H1 (cell line): Measurements from ENCODE around the gene SPCS1. TPM values are rescaled to one million over a fixed set of nuclear protein-coding genes. Genes with fewer than 3 reads are reported as not detected.

Experiments used
- CTCF ChIA-PET: fragments of 300-600 bp; sonication (Branson Sonifier 250); formaldehyde crosslinking; loops from one replicate; lab custom pipeline; 2021; ENCODE audit not compliant: partially characterized antibody; lab: Charles Lee
- POLR2A ChIA-PET: fragments of 300-600 bp; sonication (Branson Sonifier 250); formaldehyde crosslinking; loops from one replicate; lab custom pipeline; 2021; ENCODE audit warnings: inconsistent platforms; ENCODE audit not compliant: partially characterized antibody; lab: Charles Lee
- DNase-seq, 2 experiments: peaks; one replicate each; pipeline versions ENCODE4 v3.0.0 to v3.0.0-alpha.2; 2010 to 2022; ENCODE audit warnings: low spot score in 2 of 2, low read depth in 1 of 2, mixed read lengths in 1 of 2
- FAIRE-seq: peaks from 2 replicates; lab custom pipeline; 2011; peaks lifted over from hg19 to GRCh38; lab: Jason Lieb, UNC
- H2AFZ ChIP-seq: 2 replicates; pipeline ENCODE4 v1.8.1; 2012; ENCODE audit warnings: low read length, inconsistent platforms
- H2AK5ac ChIP-seq: 2 replicates; pipeline ENCODE4 v1.6.1; 2013; ENCODE audit warnings: low read depth, low read length
- H2BK120ac ChIP-seq: replicated peaks from 2 replicates; pipeline ENCODE3; 2013; ENCODE audit warnings: low read depth, low read length, inconsistent platforms
- H2BK12ac ChIP-seq: 2 replicates; pipeline ENCODE4 v1.6.1; 2013; ENCODE audit warnings: low read depth, low read length
- H2BK15ac ChIP-seq: 2 replicates; pipeline ENCODE4 v1.6.1; 2013; ENCODE audit warnings: low read length
- H2BK20ac ChIP-seq: 2 replicates; pipeline ENCODE4 v1.6.1; 2013; ENCODE audit warnings: low read length
- H2BK5ac ChIP-seq: 2 replicates; pipeline ENCODE4 v1.6.1; 2013; ENCODE audit warnings: low read depth, low read length
- H3K14ac ChIP-seq: 2 replicates; pipeline ENCODE4 v1.6.1; 2013; ENCODE audit warnings: inconsistent platforms; ENCODE audit not compliant: insufficient read length
- H3K18ac ChIP-seq: 2 replicates; pipeline ENCODE4 v1.6.1; 2013; ENCODE audit warnings: low read length; ENCODE audit errors: extremely low read depth
- H3K23ac ChIP-seq: 2 replicates; pipeline ENCODE4 v1.6.1; 2013; ENCODE audit warnings: inconsistent platforms; ENCODE audit not compliant: insufficient read length
- H3K23me2 ChIP-seq: 2 replicates; pipeline ENCODE4 v1.6.1; 2013; ENCODE audit warnings: low read depth, low read length
- H3K27ac ChIP-seq: 2 replicates; pipeline ENCODE4 v1.6.1; 2011; ENCODE audit warnings: low read depth, low read length, inconsistent platforms
- H3K27me3 ChIP-seq, 4 experiments: replicated peaks in 1 of 4; 1 replicate in 1 of 4; 2 replicates in 3 of 4; pipeline versions ENCODE4 v1.6.1 to v1.8.1; 2011 to 2013; ENCODE audit warnings: low read length in 3 of 4, mild to moderate bottlenecking in 3 of 4, inconsistent platforms in 2 of 4, mixed read lengths in 2 of 4, moderate library complexity in 1 of 4; ENCODE audit not compliant: control insufficient read depth in 3 of 4, insufficient read depth in 3 of 4; ENCODE audit errors: extremely low read depth in 1 of 4
- H3K36me3 ChIP-seq, 4 experiments: 2 replicates each; pipeline versions ENCODE4 v1.6.1 to v1.8.1; 2011 to 2013; ENCODE audit warnings: mild to moderate bottlenecking in 4 of 4, low read length in 3 of 4, moderate library complexity in 2 of 4, control low read depth in 1 of 4, inconsistent platforms in 1 of 4; ENCODE audit not compliant: insufficient read depth in 4 of 4, control insufficient read depth in 2 of 4
- H3K4ac ChIP-seq: replicated peaks from 2 replicates; pipeline ENCODE3; 2013; ENCODE audit warnings: low read length, low read depth, mixed read lengths, inconsistent platforms; ENCODE audit not compliant: insufficient read length
- H3K4me1 ChIP-seq, 4 experiments: replicated peaks in 1 of 4; 1 replicate in 1 of 4; 2 replicates in 3 of 4; pipeline versions ENCODE4 v1.6.1 to v1.8.1; 2011 to 2013; ENCODE audit warnings: low read length in 3 of 4, inconsistent platforms in 2 of 4, mixed read lengths in 1 of 4; ENCODE audit not compliant: insufficient read depth in 4 of 4, control insufficient read depth in 3 of 4
- H3K4me2 ChIP-seq, 2 experiments: 2 replicates each; pipeline versions ENCODE4 v1.6.1 to v1.8.1; 2011 to 2013; ENCODE audit warnings: low read depth in 2 of 2, low read length in 2 of 2, control low read depth in 1 of 2, inconsistent platforms in 1 of 2, mild to moderate bottlenecking in 1 of 2; ENCODE audit not compliant: insufficient read depth in 1 of 2
- H3K4me3 ChIP-seq, 4 experiments: fragments of 200-600, 300-600 bp in 1 of 4; sonication (generic), shearing (Covaris generic), sonication (Bioruptor Twin) in 1 of 4; 2 replicates each; pipeline versions ENCODE4 v1.5.1 to v1.8.1; 2011 to 2016; ENCODE audit warnings: low read length in 4 of 4, low read depth in 3 of 4, control low read depth in 2 of 4, inconsistent platforms in 2 of 4, mild to moderate bottlenecking in 2 of 4, mixed read lengths in 1 of 4, moderate library complexity in 1 of 4; ENCODE audit not compliant: insufficient read depth in 2 of 4; ENCODE audit errors: extremely low read depth in 1 of 4
- H3K56ac ChIP-seq: replicated peaks from 2 replicates; pipeline ENCODE3; 2013; ENCODE audit warnings: low read depth, mild to moderate bottlenecking, mixed read lengths, low read length, inconsistent platforms; ENCODE audit not compliant: insufficient read length
- H3K79me1 ChIP-seq: 2 replicates; pipeline ENCODE4 v1.6.1; 2013; ENCODE audit warnings: low read depth, low read length, control low read depth
- H3K79me2 ChIP-seq, 2 experiments: 2 replicates each; pipeline versions ENCODE4 v1.6.1 to v1.8.1; 2012 to 2013; ENCODE audit warnings: low read length in 2 of 2, mild to moderate bottlenecking in 2 of 2, inconsistent platforms in 1 of 2; ENCODE audit not compliant: insufficient read depth in 2 of 2, control insufficient read depth in 1 of 2
- H3K9ac ChIP-seq, 4 experiments: replicated peaks in 1 of 4; 1 replicate in 1 of 4; 2 replicates in 3 of 4; pipeline versions ENCODE4 v1.6.1 to v1.8.1; 2011 to 2013; ENCODE audit warnings: low read depth in 3 of 4, low read length in 3 of 4, control low read depth in 2 of 4, mild to moderate bottlenecking in 2 of 4, moderate library complexity in 2 of 4, inconsistent platforms in 1 of 4; ENCODE audit errors: extremely low read depth in 1 of 4
- H3K9me3 ChIP-seq, 2 experiments: 2 replicates each; pipeline versions ENCODE4 v1.6.1 to v1.8.1; 2012 to 2013; ENCODE audit warnings: mild to moderate bottlenecking in 2 of 2, moderate library complexity in 2 of 2, control low read depth in 1 of 2, inconsistent platforms in 1 of 2, low read depth in 1 of 2, low read length in 1 of 2, mixed read lengths in 1 of 2; ENCODE audit not compliant: insufficient read depth in 2 of 2
- H4K20me1 ChIP-seq, 2 experiments: replicated peaks in 1 of 2; 2 replicates each; pipeline versions ENCODE3 to v1.8.1; 2011 to 2013; ENCODE audit warnings: inconsistent platforms in 2 of 2, low read length in 2 of 2, mild to moderate bottlenecking in 1 of 2; ENCODE audit not compliant: insufficient read depth in 2 of 2, control insufficient read depth in 1 of 2
- H4K5ac ChIP-seq: 2 replicates; pipeline ENCODE4 v1.6.1; 2013; ENCODE audit warnings: low read length, low read depth, mixed read lengths, inconsistent platforms; ENCODE audit not compliant: insufficient read length
- H4K8ac ChIP-seq: 2 replicates; pipeline ENCODE4 v1.8.0; 2013; ENCODE audit warnings: mild to moderate bottlenecking, moderate library complexity, low read length, inconsistent platforms; ENCODE audit not compliant: insufficient read depth; ENCODE audit errors: extremely low read depth
- H4K91ac ChIP-seq: replicated peaks from 2 replicates; pipeline ENCODE3; 2013; ENCODE audit warnings: low read length, mixed read lengths, inconsistent platforms; ENCODE audit not compliant: insufficient read length
- POLR2AphosphoS5 ChIP-seq: IDR thresholded peaks from 2 replicates; pipeline ENCODE4 v1.6.1; 2011; ENCODE audit warnings: low read depth, low read length
- WGBS, 2 experiments: shearing (Covaris generic) in 1 of 2; methylation state at CpG; one replicate each; pipeline versions ENCODE4 v1.1.6 to v1.1.7; 2013 to 2015; ENCODE audit warnings: low lambda C conversion rate in 2 of 2, mixed read lengths in 2 of 2, inconsistent platforms in 1 of 2, low coverage in 1 of 2, missing lambda C conversion rate in 1 of 2; ENCODE audit not compliant: insufficient replicate concordance in 2 of 2, insufficient coverage in 1 of 2, insufficient read length in 1 of 2; ENCODE audit errors: extremely low coverage in 1 of 2, missing lambda C conversion rate in 1 of 2; 5-methylcytosine and 5-hydroxymethylcytosine counted together
- polyA plus RNA-seq, 7 experiments: library from polyadenylated mRNA; depleted of rRNA in 3 of 7; stranded (reverse) in 5 of 7; unstranded in 2 of 7; fragments of >200 nt in 5 of 7; fragments of 200-250 nt in 2 of 7; gene quantifications; 1 replicate in 5 of 7; 2 replicates in 1 of 7; 4 replicates in 1 of 7; pipeline versions ENCODE4 v1.2.1 to v1.2.3, GENCODE V29; 2011 to 2013; ENCODE audit warnings: missing spikeins in 2 of 7, mixed read lengths in 2 of 7
- total RNA-seq: library from RNA; stranded (reverse); fragmentation: NEBNext Ultra II Directional; extraction: Animal tissue kit (Norgen Biotek cat#: 25700); gene quantifications from 2 replicates; pipeline ENCODE4 v1.2.1, GENCODE V29; 2021
- TF ChIP-seq, protein P1 (sequence below): IDR thresholded peaks from 2 replicates; pipeline ENCODE4 v1.6.1; 2012; ENCODE audit warnings: inconsistent platforms

The SPCS1 gene
- total and polyA plus RNA-seq, 2 of the 8 experiments (the other 6 are each of a cell fraction or from before 2014, with no cell fraction given): 104 to 191 TPM

DNA sequence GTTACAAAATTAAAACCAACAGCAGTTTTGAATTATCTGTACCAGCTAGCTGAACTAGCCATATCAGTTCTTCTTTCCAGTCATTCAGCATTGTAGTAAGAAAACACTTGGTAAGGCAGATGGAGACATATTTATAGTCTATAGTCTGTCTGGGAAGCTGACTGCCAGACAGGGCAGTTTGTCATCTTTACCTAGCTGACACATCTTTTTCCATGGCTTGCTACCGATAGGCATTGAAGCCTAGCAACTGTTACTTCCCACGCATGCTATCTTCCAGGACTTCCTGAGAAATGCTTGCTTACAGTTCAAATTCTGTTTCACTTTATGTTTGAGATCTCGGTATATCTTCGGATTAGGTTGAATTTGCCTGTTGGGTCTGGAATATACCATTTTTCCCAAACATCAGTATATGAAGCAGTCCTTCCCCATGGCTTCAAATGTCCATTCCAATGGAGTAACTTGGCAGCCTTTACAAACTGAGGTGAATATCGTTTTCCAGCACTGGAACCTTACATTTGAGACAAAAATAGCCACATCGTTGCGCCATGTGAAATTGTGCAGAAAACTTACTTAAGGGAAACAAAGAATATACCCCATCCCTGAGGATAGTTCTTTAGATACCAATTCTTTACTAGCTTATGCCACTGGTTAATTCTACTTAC lies 11.2 kb upstream of the SPCS1 start:
- Histone ChIP-seq H2BK5ac (no peak overlapping the region), H3K9ac (no peak overlapping the region), H3K14ac (no peak overlapping the region), H3K23ac (no peak overlapping the region), H4K8ac (no peak overlapping the region), H2BK120ac (no peak overlapping the region), H3K4me3 (no peak overlapping the region), H4K5ac (no peak overlapping the region), H4K91ac (no peak overlapping the region), H2BK15ac (no peak overlapping the region), H3K4me1 (no peaks in the 10 kb centered on the region), H3K23me2 (no peaks in the 10 kb centered on the region), H3K9me3 (no peaks in the 10 kb centered on the region), H3K27me3 (no peaks in the 10 kb centered on the region), H2BK12ac (no peak overlapping the region), H3K56ac (no peak overlapping the region), H3K79me2 (no peaks in the 10 kb centered on the region; a peak in 1 of 4 replicates), H3K18ac (no peak overlapping the region), H3K4ac (no peak overlapping the region), H3K27ac (no peak overlapping the region), H2AFZ (no peak overlapping the region), H3K79me1 (no peaks in the 10 kb centered on the region), H3K36me3 (peaks cover 47 to 85% (median 69%) of the 10 kb centered on the region in 4 experiments), H4K20me1 (peaks cover 7 to 13% of the 10 kb centered on the region in 2 experiments), H2BK20ac (no peak overlapping the region), H2AK5ac (no peak overlapping the region), H3K4me2 (no peak overlapping the region)
- DNase-seq (no peak), FAIRE-seq (no peak)
- ChIA-PET CTCF (interaction anchor here (1.0 kb wide), 1 partner anchor 126 kb away, joined by 4 read pairs; no protein-coding TSS in a partner anchor), POLR2A (interaction anchor here (1.1 to 18.8 kb wide), 6 partner anchors 3 to 58 kb away, joined by 3 to 347 read pairs (median 55); partner anchors contain the start of genes GLT8D1, GNL3, PBRM1 and SPCS1)
- TF ChIP-seq POLR2AphosphoS5: peak; percentile 53; the same call in 1 of the 2 replicates
- TF ChIP-seq, protein P1, sequence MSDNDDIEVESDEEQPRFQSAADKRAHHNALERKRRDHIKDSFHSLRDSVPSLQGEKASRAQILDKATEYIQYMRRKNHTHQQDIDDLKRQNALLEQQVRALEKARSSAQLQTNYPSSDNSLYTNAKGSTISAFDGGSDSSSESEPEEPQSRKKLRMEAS: no peak
- WGBS, 2 experiments: 76% methylated on average over 7 of the region's 7 CpGs; no CpG with 5 or more reads in 1 of the 2 experiments
